ENCODE measurements around the gene PSTPIP2. TPM values are rescaled to one million over a fixed set of nuclear protein-coding genes. Genes with fewer than 3 reads are reported as not detected.

PSTPIP2 gene
- polyA plus RNA-seq, 2 of the 4 experiments (the other 2 are of a cell fraction), result 0.10 to 0.19 TPM

GRCh38 chr18:46061796-46062195, 10.3 kb downstream of the PSTPIP2 start:
- TF ChIP-seq, protein P1, sequence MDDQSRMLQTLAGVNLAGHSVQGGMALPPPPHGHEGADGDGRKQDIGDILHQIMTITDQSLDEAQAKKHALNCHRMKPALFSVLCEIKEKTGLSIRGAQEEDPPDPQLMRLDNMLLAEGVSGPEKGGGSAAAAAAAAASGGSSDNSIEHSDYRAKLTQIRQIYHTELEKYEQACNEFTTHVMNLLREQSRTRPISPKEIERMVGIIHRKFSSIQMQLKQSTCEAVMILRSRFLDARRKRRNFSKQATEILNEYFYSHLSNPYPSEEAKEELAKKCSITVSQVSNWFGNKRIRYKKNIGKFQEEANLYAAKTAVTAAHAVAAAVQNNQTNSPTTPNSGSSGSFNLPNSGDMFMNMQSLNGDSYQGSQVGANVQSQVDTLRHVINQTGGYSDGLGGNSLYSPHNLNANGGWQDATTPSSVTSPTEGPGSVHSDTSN (IDR thresholded peaks at IDR 0.05), result no peak
- TF ChIP-seq RFX5 (IDR thresholded peaks at IDR 0.05) (no peak), NR3C1 (IDR thresholded peaks at IDR 0.05) (no peak), CTCF (IDR thresholded peaks at IDR 0.05) (no peak), ZSCAN20 (CRISPR knock-in tag; IDR thresholded peaks at IDR 0.05) (no peak), NPAS2 (CRISPR knock-in tag; IDR thresholded peaks at IDR 0.05; ENCODE audit: borderline replicate concordance) (no peak), HDAC2 (IDR thresholded peaks at IDR 0.05) (no peak), RAD21 (conservative IDR thresholded peaks at IDR 0.05 in 1 of 2, IDR thresholded peaks at IDR 0.05 in 1 of 2) (no peak), SMC3 (IDR thresholded peaks at IDR 0.05) (no peak)
- POLR2A ChIA-PET, result no interaction called here

DNA sequence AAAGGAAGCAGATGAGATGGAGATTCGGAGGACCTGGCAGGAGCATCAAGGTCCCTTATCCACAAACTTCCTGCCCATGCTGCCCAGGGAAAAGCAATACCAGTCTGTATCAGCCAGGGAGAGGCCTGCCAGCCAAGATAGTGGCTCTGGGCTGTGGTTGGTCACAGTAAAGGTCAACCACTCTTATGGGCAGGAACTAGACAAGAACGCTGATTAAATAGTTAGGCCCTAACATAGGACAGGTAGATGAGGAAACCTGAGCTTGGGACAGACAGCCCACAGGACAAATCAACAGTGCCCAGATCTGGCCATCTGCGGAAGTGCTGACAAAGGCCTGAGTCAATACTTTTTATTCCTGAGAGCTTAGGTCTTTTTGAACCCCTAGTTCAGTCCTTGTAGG, 10.7 kb downstream of the PSTPIP2 start:
- TF ChIP-seq JUN (IDR thresholded peaks at IDR 0.05) (no peak), RCOR1 (IDR thresholded peaks at IDR 0.05; ENCODE audit: low read depth, low read length) (no peak), GATA3 (IDR thresholded peaks at IDR 0.05; ENCODE audit: borderline replicate concordance) (no peak), HOXB5 (CRISPR knock-in tag; IDR thresholded peaks at IDR 0.05) (no peak), POLR2AphosphoS2 (conservative IDR thresholded peaks at IDR 0.05; ENCODE audit: low read length) (no peak), HES2 (IDR thresholded peaks at IDR 0.05) (no peak), NPAS2 (CRISPR knock-in tag; IDR thresholded peaks at IDR 0.05; ENCODE audit: borderline replicate concordance) (no peak), RNF2 (IDR thresholded peaks at IDR 0.05; ENCODE audit: borderline replicate concordance, low read depth) (no peak), CHD4 (IDR thresholded peaks at IDR 0.05; ENCODE audit: borderline replicate concordance) (no peak), FOXS1 (CRISPR knock-in tag; IDR thresholded peaks at IDR 0.05) (no peak)
- TF ChIP-seq, protein P2, sequence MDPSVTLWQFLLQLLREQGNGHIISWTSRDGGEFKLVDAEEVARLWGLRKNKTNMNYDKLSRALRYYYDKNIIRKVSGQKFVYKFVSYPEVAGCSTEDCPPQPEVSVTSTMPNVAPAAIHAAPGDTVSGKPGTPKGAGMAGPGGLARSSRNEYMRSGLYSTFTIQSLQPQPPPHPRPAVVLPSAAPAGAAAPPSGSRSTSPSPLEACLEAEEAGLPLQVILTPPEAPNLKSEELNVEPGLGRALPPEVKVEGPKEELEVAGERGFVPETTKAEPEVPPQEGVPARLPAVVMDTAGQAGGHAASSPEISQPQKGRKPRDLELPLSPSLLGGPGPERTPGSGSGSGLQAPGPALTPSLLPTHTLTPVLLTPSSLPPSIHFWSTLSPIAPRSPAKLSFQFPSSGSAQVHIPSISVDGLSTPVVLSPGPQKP (IDR thresholded peaks at IDR 0.05; ENCODE audit: low read depth, low read length), result no peak
- TF ChIP-seq, protein P3, sequence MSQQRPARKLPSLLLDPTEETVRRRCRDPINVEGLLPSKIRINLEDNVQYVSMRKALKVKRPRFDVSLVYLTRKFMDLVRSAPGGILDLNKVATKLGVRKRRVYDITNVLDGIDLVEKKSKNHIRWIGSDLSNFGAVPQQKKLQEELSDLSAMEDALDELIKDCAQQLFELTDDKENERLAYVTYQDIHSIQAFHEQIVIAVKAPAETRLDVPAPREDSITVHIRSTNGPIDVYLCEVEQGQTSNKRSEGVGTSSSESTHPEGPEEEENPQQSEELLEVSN (IDR thresholded peaks at IDR 0.05; ENCODE audit: borderline replicate concordance, low read depth), result no peak
- ATAC-seq, result no peak
- H3K4me3 ChIP-seq, result no peak overlapping the region
- WGBS (ENCODE audit: missing lambda C conversion rate), result 70% methylated on average over 2 of the region's 3 CpGs
- POLR2A ChIA-PET, result no interaction called here
- CTCF ChIA-PET, result interaction anchor here (0.5 to 1.1 kb wide), 6 partner anchors 87 to 397 kb away, joined by 3 to 4 read pairs (median 3); no protein-coding TSS in a partner anchor
- no peak overlapping the region for H3K27ac ChIP-seq
- DNase-seq (ENCODE audit: low read depth in 1 of 2, low spot score in 1 of 2), result no peak
- FAIRE-seq, result no peak
- H3K4me1 ChIP-seq, result no peaks in the 10 kb centered on the region
- no peaks in the 10 kb centered on the region for H3K9me3 ChIP-seq
- no peak overlapping the region for H3K4me2 ChIP-seq

More at GRCh38 chr18:46061796-46062195, 10.3 kb downstream of the PSTPIP2 start:
- H3K9me3 ChIP-seq, result no peaks in the 10 kb centered on the region
- H3K4me1 ChIP-seq, result no peaks in the 10 kb centered on the region
- 81% methylated on average over 1 of the region's 1 CpG for WGBS (ENCODE audit: missing lambda C conversion rate)
- CTCF ChIA-PET, result interaction anchor here (0.5 to 1.1 kb wide), 5 partner anchors 87 to 397 kb away, joined by 3 to 4 read pairs (median 3); no protein-coding TSS in a partner anchor
- no peak for DNase-seq (ENCODE audit: low read depth in 1 of 2, low spot score in 1 of 2)
- H3K4me2 ChIP-seq, result no peak overlapping the region
- H3K27ac ChIP-seq, result no peak overlapping the region
- no peak for FAIRE-seq
- ATAC-seq, result no peak
- no peak overlapping the region for H3K4me3 ChIP-seq
